Measurements from ENCODE around the gene SUSD3.

SUSD3 gene

GRCh38 chr9:93052791-93053540 is 5.5 kb upstream of the SUSD3 start:
- no peak for DNase-seq (ENCODE audit: low spot score)

GRCh38 chr9:93053781-93054331 is 4.6 kb upstream of the SUSD3 start:
- DNase-seq (ENCODE audit: low spot score) = no peak

GRCh38 chr9:93054758-93055704 is 3.5 kb upstream of the SUSD3 start:
- no peak for DNase-seq (ENCODE audit: low spot score)

- no peak for DNase-seq (ENCODE audit: low spot score)
These were observed 1.3 kb upstream of the SUSD3 start for GRCh38 chr9:93057042-93057702.

GRCh38 chr9:93057703-93058354 is 672 bp upstream of the SUSD3 start:
- no peak for DNase-seq (ENCODE audit: low spot score)

GRCh38 chr9:93059011-93059714 is 662 bp downstream of the SUSD3 start:
- no peak for DNase-seq (ENCODE audit: low spot score)

GRCh38 chr9:93059715-93060578 is 1.4 kb downstream of the SUSD3 start:
- no peak for DNase-seq (ENCODE audit: low spot score)

- no peak for DNase-seq (ENCODE audit: low spot score)
These were observed 2.3 kb downstream of the SUSD3 start for GRCh38 chr9:93060746-93061259.

- DNase-seq (ENCODE audit: low spot score) = no peak
These were observed 2.8 kb downstream of the SUSD3 start for GRCh38 chr9:93061260-93061751.

- no peak for DNase-seq (ENCODE audit: low spot score)
These were observed 3.6 kb downstream of the SUSD3 start for GRCh38 chr9:93061791-93062763.

- no peak for DNase-seq (ENCODE audit: low spot score)
These were observed 6.1 kb downstream of the SUSD3 start for GRCh38 chr9:93064392-93065134.

- no peak for DNase-seq (ENCODE audit: low spot score)
These were observed 6.7 kb downstream of the SUSD3 start for GRCh38 chr9:93065135-93065720.

GRCh38 chr9:93066978-93067603 is 8.6 kb downstream of the SUSD3 start:
- no peak for DNase-seq (ENCODE audit: low spot score)

GRCh38 chr9:93068956-93069355 is 10.5 kb downstream of the SUSD3 start:
- DNase-seq (ENCODE audit: low spot score) = no peak

- DNase-seq (ENCODE audit: low spot score) = peak; percentile 88
These were observed 13.0 kb downstream of the SUSD3 start for GRCh38 chr9:93071464-93071863.

GRCh38 chr9:93072383-93072795 is 13.9 kb downstream of the SUSD3 start:
- DNase-seq (ENCODE audit: low spot score) = peak; percentile 27
